ENCODE results near the gene FAM229B. TPM values are rescaled to one million over a fixed set of nuclear protein-coding genes. Genes with fewer than 3 reads are reported as not detected.

Gene FAM229B
- total RNA-seq, 1 donor from 2014 or later, result 11.0 TPM

DNA sequence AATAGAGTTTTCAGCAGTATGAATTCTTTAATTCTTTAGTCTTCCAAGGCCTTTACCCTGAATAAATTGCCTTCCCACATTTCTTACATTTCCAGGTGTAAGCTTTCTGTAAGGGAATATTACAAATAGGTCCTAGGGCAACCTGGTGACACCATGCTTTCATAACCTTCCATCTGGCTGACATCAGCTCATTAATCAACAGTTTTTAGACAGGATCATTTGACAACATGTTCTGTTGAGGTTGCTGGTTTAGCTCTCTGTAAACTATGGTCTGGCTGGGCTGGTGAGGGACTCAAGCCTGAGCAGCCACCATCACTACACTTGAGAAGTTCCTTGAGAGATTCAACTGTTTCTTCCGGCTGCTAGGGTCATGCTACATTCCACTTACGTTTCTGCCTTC lies 19.2 kb downstream of the FAM229B start:
- H3K36me3 ChIP-seq, result peaks cover 0 to 6% of the 10 kb centered on the region in 2 donors
- H3K9me3 ChIP-seq, result no peaks in the 10 kb centered on the region
- no peak overlapping the region for H3K4me3 ChIP-seq
- TF ChIP-seq POLR2AphosphoS5 (IDR thresholded peaks at IDR 0.05; ENCODE audit: insufficient read depth in 1 of 2, low read depth in 1 of 2) (no peak), POLR2A (IDR thresholded peaks at IDR 0.05) (no peak)
- TF ChIP-seq, protein P1, sequence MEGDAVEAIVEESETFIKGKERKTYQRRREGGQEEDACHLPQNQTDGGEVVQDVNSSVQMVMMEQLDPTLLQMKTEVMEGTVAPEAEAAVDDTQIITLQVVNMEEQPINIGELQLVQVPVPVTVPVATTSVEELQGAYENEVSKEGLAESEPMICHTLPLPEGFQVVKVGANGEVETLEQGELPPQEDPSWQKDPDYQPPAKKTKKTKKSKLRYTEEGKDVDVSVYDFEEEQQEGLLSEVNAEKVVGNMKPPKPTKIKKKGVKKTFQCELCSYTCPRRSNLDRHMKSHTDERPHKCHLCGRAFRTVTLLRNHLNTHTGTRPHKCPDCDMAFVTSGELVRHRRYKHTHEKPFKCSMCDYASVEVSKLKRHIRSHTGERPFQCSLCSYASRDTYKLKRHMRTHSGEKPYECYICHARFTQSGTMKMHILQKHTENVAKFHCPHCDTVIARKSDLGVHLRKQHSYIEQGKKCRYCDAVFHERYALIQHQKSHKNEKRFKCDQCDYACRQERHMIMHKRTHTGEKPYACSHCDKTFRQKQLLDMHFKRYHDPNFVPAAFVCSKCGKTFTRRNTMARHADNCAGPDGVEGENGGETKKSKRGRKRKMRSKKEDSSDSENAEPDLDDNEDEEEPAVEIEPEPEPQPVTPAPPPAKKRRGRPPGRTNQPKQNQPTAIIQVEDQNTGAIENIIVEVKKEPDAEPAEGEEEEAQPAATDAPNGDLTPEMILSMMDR (IDR thresholded peaks at IDR 0.05), result no peak
- no peaks in the 10 kb centered on the region for H3K4me1 ChIP-seq
- no peak for DNase-seq (ENCODE audit: extremely low spot score in 2 of 2)
- intact Hi-C loops (cut with DNase I), result no loop called here
- H3K27me3 ChIP-seq, result no peaks in the 10 kb centered on the region
- H3K27ac ChIP-seq, result no peak overlapping the region

DNA sequence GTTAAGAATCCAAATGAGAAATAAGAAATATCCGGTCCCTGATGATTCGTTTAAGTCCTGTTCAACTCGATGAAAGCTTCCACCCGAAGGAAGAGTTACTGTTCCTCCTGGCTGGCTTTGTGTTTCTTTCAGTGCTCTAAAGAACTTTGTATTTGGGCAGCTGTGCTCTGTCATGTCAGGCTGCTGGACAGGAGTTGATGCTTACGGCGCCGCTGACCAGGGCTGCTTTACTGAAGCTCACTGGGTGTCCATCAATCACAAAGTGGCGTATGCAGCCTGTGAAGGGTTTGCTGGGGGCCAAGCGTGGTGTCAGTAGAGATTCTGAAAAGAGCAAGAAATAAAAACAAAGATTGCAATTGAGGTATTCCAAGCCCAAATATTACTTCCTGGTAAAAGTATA lies 21.9 kb downstream of the FAM229B start:
- H3K9me3 ChIP-seq, result no peaks in the 10 kb centered on the region
- H3K4me1 ChIP-seq, result no peaks in the 10 kb centered on the region
- peaks cover 0 to 11% of the 10 kb centered on the region in 2 donors for H3K36me3 ChIP-seq
- TF ChIP-seq POLR2AphosphoS5 (IDR thresholded peaks at IDR 0.05; ENCODE audit: insufficient read depth in 1 of 2, low read depth in 1 of 2) (no peak), POLR2A (IDR thresholded peaks at IDR 0.05) (no peak)
- TF ChIP-seq, protein P1 (IDR thresholded peaks at IDR 0.05), result no peak
- no peak overlapping the region for H3K4me3 ChIP-seq
- DNase-seq (ENCODE audit: extremely low spot score in 2 of 2), result no peak
- H3K27ac ChIP-seq, result no peak overlapping the region
- H3K27me3 ChIP-seq, result no peaks in the 10 kb centered on the region
- intact Hi-C loops (cut with DNase I), result no loop called here

DNA sequence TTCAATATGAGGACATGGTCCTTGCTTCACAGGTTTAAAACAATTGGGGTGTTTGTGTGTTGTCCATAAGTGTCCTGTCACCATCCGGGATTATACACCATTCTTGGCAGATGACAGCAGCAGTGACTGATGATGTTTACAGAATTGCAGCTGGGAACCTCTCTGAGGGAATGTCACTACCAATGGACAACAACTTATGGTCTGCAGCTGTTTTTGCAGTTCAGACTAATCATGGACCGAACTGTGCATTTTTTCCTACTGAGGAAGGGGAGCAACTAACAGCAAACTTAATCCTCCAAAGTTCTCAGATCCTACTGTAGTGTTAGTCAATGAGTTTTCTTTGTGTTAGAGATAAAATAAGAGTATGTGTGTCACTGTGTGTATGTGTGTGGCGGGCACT lies 26.0 kb downstream of the FAM229B start:
- no peak for TF ChIP-seq POLR2AphosphoS5 (IDR thresholded peaks at IDR 0.05; ENCODE audit: insufficient read depth in 1 of 2, low read depth in 1 of 2)
- TF ChIP-seq, protein P1 (IDR thresholded peaks at IDR 0.05), result no peak
- no peak for TF ChIP-seq POLR2A (IDR thresholded peaks at IDR 0.05)
- no peaks in the 10 kb centered on the region for H3K9me3 ChIP-seq
- intact Hi-C loops (cut with DNase I), result no loop called here
- no peaks in the 10 kb centered on the region for H3K27me3 ChIP-seq
- H3K4me1 ChIP-seq, result no peaks in the 10 kb centered on the region
- H3K36me3 ChIP-seq, result peaks cover 0 to 34% of the 10 kb centered on the region in 2 donors
- no peak overlapping the region for H3K4me3 ChIP-seq
- H3K27ac ChIP-seq, result no peak overlapping the region
- no peak for DNase-seq (ENCODE audit: extremely low spot score in 2 of 2)

- intact Hi-C loops (cut with DNase I), result no loop called here
- H3K4me3 ChIP-seq, result no peak overlapping the region
- no peaks in the 10 kb centered on the region for H3K27me3 ChIP-seq
- TF ChIP-seq, protein P1 (IDR thresholded peaks at IDR 0.05), result no peak
- TF ChIP-seq POLR2A (IDR thresholded peaks at IDR 0.05) (no peak), POLR2AphosphoS5 (IDR thresholded peaks at IDR 0.05; ENCODE audit: insufficient read depth in 1 of 2, low read depth in 1 of 2) (no peak)
- peaks cover 0 to 37% of the 10 kb centered on the region in 2 donors for H3K36me3 ChIP-seq
- H3K4me1 ChIP-seq, result no peaks in the 10 kb centered on the region
- no peak for DNase-seq (ENCODE audit: extremely low spot score in 2 of 2)
- H3K27ac ChIP-seq, result no peak overlapping the region
- no peaks in the 10 kb centered on the region for H3K9me3 ChIP-seq
These were observed 26.5 kb downstream of the FAM229B start for GRCh38 chr6:112113918-112114317.

GRCh38 chr6:112114577-112115223 lies 27.3 kb downstream of the FAM229B start:
- Histone ChIP-seq H3K4me3 (no peak overlapping the region), H3K36me3 (peaks cover 0 to 41% of the 10 kb centered on the region in 2 donors), H3K4me1 (no peaks in the 10 kb centered on the region), H3K27me3 (no peaks in the 10 kb centered on the region), H3K27ac (no peak overlapping the region), H3K9me3 (no peaks in the 10 kb centered on the region)
- TF ChIP-seq POLR2A (IDR thresholded peaks at IDR 0.05), result no peak
- DNase-seq (ENCODE audit: extremely low spot score in 2 of 2), result no peak
- intact Hi-C loops (cut with DNase I), result no loop called here

All from vagina (tissue), 2 donors.